Measurements from ENCODE around the gene PKHD1.
"Not testable (repeated sequence)": the region's sequence is repeated elsewhere in the genome, so short reads cannot be mapped to it uniquely, and the experiment has no call there.

Gene PKHD1

DNA sequence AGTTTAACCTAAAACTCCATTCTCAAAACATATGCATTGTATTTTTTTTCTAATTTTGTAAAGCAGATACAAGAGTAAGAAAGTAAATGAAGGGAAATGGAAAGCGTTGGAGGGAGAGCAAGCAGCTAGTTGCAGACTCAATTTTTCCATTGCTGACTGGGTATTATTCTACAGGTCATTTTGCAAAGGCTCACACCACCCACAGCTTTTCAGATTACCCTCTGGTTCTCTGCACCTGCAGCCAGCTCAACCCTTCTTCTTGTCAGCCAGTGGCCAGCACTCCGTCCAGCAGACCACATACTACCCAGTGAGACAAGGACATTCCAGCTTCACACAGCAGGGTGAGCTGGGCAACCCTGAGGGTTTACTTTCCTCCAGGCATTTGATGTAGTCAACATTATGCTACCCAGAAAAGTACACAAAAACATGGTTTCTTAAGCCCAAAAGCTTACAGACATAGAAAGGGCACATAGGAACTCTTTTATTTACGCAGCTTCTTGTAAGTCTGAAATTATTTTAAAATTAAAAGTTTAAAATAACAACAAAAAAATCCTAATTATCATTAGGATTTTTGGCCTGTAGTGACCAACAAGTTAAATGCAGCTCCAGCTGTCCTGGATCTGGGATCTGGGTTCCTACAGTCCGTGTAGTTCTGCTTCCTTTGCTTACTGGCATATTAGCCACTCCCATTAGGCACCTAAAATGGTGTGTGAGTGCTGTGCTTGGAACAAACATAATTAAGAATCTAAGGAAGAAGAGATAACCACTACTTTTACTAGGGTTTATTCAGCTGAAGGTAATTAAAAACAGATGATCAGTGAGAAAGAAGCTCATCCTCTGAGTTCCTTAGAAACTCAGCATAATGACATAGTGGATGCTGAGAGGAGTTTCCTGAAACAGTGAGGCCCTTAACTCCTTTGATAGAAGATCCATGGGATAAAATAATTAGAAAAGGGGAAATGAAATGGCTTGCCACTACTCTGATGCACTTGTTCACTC lies 185.3 kb downstream of the PKHD1 start:
- no peak for DNase-seq
- in situ Hi-C loops (cut with MboI; ENCODE audit: low pct_unique_long_range_greater_than_20kb, low sequenced_read_pairs): no loop called here

DNA sequence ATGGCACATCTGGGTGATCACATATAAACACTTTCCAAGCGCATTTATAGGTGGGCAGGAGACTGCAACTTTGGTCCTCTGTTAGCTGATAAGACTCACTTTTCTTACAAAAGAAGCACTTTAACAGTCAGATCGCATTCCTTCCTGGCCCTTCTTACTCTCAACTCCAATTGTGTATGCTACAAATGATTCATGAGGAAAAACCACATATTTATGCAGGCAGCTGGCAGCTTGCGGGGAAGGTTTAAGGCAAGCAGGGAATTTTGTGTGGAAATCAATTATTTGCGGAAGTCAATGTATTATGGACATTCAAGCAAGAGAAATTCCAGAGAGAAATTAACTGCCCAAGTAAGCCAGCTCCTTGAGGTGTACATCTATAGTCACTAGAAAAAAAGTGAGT lies 194.0 kb downstream of the PKHD1 start:
- in situ Hi-C loops (cut with MboI; ENCODE audit: low pct_unique_long_range_greater_than_20kb, low sequenced_read_pairs): no loop called here
- no peak for DNase-seq

DNA sequence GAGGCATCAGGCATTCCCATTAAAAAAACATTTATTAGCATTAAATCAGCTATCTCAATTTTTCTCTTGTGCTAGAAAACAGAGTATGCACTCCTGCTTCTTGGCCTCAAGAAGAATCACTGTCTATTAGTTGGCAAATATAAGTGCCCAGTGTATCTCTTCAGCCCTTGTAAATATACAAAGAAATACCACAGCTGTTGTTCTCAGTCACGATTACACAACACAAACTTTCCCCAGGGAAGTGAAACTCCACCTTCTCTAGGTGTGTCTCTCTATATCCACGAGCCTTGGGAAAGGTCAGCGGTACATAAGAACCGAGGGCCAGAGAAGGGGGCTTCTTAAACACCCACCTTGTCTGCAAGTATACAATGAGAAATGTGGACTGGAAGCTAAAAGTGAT lies 194.7 kb downstream of the PKHD1 start:
- no peak for DNase-seq
- in situ Hi-C loops (cut with MboI; ENCODE audit: low pct_unique_long_range_greater_than_20kb, low sequenced_read_pairs): no loop called here

DNA sequence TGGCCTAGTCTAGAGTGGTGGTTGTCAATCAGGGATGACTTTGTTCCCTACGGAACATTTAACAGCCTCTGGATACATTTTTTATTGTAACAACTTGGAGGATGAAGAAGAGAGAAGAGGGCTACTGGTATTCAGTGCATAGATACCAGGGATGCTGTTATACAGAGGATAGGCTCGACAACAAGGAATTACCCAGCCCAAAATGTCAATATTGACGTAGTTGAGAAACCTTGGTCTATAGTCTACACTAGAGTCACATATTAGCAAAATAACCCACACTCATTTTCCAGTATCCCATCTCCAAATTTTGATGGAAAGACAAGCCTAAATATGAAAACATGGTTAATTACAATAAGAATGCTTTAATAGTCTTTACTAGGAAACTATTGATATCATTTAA lies 195.1 kb downstream of the PKHD1 start:
- in situ Hi-C loops (cut with MboI; ENCODE audit: low pct_unique_long_range_greater_than_20kb, low sequenced_read_pairs): no loop called here
- DNase-seq: no peak

DNA sequence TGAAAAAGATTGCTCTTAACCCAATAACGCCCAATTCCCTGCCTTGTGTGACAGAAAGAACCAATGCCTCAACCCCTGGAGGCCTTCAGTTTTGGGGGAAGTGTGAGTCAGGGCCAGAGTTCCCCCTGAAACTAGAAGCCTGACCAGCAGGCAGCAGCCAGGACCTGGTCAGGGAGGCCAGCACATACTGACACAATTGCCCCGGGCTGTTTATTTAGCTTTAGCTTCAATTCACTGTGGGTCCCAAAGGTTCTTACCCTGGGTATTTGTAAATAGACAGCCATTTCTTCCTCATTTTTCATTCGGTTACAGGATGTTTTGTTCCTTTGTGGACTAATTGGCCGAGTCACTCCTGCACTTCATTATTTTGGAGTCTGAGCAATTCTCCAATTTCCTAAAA lies 195.6 kb downstream of the PKHD1 start:
- no peak for DNase-seq
- in situ Hi-C loops (cut with MboI; ENCODE audit: low pct_unique_long_range_greater_than_20kb, low sequenced_read_pairs): no loop called here

DNA sequence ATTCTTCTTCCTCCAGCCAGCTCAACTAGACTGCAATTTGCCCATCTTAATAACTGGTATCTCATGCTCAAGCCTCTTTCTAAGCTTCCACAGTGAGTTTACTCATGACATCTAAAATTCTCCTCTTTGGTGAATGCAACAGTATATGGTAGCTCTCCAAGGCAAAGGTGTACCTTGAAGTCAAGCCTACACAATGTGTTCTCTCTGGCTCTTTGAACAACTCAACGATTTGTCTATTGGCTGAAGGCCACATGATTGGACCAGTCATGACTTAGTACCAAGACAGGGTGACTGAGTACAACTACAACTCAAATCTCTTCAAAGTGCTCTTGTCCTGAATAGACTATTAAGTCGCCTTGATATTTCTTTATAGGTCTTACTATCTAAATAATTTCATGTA lies 199.6 kb downstream of the PKHD1 start:
- in situ Hi-C loops (cut with MboI; ENCODE audit: low pct_unique_long_range_greater_than_20kb, low sequenced_read_pairs): no loop called here
- DNase-seq: no peak

DNA sequence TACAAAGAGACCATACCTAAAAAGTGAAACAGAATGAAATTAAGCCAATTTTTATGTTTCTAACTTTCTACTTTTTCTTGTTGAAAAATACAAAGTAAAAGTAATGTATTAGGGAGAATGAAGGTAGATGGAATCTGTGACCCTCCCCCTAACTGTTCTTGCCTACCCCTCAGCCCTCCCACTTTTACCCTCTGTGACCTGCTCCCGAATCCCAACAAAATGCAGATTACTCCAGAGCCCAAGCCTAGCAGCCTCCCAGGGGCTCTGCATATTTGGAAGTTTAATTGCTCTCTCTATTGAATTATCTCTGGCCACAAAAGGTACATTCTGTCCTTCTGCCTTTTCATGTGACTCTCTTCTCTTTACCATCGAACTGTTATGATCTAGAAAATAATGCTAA lies 201.5 kb downstream of the PKHD1 start:
- in situ Hi-C loops (cut with MboI; ENCODE audit: low pct_unique_long_range_greater_than_20kb, low sequenced_read_pairs): no loop called here
- no peak for DNase-seq

DNA sequence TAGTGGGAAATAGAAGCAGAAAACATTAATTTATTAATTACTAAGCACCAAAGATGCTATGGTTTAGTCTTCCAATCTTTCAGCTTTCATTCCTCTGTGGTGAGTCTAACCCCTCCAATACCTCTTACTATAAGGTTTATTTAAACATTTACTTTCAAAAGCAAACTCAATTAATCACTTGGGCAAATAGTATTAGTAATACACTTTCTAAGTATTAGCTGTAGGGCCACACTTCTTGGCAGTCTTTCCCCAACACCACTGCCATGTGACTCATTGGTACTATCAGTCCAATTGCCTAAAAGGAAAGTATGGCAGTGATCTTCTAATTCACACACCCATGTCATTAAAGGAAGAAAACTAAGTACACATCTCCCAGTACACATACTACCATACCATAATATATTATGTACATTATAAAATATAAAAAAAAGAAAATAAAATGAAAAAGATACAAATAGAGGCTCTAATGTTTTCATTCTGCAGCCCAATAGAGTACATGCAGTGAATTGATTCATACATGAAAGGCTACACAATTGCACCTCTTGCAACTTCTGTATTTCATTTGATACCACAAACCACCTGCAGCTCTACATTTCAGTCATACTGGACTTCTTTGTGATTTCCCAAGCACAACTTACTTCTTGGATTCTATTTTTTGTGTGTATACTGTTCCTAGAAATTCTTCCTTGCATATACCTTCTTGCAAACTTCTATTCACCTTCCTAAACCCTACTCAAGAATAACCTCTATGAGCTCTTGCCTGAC lies 218.6 kb downstream of the PKHD1 start:
- in situ Hi-C loops (cut with MboI; ENCODE audit: low pct_unique_long_range_greater_than_20kb, low sequenced_read_pairs): loop anchor here (25.0 kb wide), 1 partner anchor 94 kb away; no protein-coding TSS in a partner anchor
- no peak for DNase-seq

DNA sequence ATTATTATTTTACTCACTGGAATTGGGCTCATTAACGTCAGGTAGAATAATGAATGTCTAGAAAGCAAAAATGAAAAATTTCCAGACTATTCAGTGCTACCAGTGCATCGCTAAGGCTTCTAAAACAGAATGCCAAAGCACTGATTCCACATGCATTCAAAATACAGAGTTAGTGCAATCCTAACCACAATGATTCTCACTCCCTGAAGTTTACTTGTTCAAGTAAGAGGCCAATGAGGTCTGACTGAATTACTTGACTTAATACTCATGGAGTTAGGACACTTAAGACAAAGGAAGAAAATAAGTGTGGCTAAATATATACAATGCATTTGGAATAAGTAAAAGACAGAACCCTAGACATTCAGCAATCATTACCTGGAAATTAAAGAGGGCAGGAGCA lies 220.5 kb downstream of the PKHD1 start:
- in situ Hi-C loops (cut with MboI; ENCODE audit: low pct_unique_long_range_greater_than_20kb, low sequenced_read_pairs): loop anchor here (25.0 kb wide), 1 partner anchor 95 kb away; no protein-coding TSS in a partner anchor
- DNase-seq: no peak

DNA sequence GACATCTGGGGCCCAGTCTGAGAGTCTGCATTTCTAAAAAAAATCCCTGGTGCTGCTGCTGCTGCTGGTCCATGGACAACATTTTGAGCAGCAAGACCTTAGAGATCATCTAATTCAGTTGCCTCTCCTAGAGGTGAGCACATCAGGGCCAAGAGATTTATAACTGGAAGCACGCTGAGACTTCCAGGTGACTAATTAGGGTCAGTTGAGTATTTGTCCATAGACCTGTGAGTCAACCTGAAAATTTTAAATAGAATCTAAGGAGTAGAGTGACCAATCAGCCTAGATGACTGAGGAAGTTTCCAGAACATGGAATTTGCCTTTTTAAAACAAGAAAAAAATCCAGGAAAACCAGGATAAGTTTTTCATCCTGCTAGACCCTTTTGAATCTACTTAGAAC lies 221.4 kb downstream of the PKHD1 start:
- in situ Hi-C loops (cut with MboI; ENCODE audit: low pct_unique_long_range_greater_than_20kb, low sequenced_read_pairs): loop anchor here (25.0 kb wide), 1 partner anchor 96 kb away; no protein-coding TSS in a partner anchor
- no peak for DNase-seq

DNA sequence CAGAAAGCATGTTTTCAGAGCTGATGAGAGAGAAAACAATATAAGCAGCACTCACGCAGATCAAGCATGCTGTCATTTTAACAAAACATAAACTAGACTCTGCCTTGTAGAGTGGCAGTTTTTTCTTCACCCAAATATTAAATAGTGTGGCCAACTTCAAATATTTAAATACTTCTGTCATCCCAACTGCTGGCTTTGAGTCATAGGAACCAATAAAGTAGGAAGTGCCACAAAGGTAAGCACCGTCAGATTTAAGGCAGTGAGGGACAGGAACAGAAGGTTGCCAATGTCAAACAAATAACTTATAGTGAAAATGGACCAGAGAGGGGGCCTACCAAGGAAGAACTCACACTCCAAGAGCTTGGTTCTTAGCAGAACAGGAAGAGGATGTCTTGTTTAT lies 222.2 kb downstream of the PKHD1 start:
- DNase-seq: no peak
- in situ Hi-C loops (cut with MboI; ENCODE audit: low pct_unique_long_range_greater_than_20kb, low sequenced_read_pairs): loop anchor here (25.0 kb wide), 1 partner anchor 97 kb away; no protein-coding TSS in a partner anchor

DNA sequence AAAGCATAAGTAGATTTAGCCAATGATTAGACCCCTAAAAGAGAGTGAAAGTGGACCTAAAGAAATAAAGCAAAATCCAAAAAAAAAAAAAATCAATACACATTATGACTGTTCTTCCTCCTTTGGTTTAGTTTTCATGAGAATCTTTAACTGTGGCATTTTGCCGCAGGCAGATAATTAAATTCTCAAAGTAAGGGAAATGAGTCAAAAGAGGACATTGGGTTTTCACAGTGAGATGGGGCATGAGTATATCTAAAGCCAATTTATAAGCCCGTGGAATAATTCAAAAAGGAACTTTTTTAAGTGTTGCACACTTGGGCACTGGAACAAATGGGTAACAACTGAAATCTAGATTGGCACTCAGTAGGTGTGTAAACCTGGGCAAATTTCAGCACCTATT lies 230.3 kb downstream of the PKHD1 start:
- in situ Hi-C loops (cut with MboI; ENCODE audit: low pct_unique_long_range_greater_than_20kb, low sequenced_read_pairs): loop anchor here (25.0 kb wide), 1 partner anchor 105 kb away; no protein-coding TSS in a partner anchor
- DNase-seq: no peak

DNA sequence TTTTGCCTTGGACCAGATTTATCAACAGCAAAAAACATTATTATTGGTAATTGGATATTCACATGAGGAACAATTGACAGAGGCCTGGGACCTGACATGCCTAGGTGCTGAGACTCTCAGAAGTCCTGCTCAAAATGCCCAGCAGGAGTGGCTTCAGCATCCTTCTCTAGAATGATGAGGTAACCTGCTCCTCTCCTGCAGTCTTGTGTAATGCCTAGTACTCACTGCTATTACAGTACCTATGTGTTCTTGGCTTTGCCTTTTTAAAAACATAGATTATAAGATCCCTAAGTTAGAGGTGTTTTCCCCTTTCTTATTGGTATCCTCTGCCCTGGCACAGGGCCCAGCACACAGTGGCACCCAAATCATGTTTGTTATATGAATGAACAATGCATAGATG lies 230.9 kb downstream of the PKHD1 start:
- in situ Hi-C loops (cut with MboI; ENCODE audit: low pct_unique_long_range_greater_than_20kb, low sequenced_read_pairs): loop anchor here (25.0 kb wide), 1 partner anchor 106 kb away; no protein-coding TSS in a partner anchor

DNA sequence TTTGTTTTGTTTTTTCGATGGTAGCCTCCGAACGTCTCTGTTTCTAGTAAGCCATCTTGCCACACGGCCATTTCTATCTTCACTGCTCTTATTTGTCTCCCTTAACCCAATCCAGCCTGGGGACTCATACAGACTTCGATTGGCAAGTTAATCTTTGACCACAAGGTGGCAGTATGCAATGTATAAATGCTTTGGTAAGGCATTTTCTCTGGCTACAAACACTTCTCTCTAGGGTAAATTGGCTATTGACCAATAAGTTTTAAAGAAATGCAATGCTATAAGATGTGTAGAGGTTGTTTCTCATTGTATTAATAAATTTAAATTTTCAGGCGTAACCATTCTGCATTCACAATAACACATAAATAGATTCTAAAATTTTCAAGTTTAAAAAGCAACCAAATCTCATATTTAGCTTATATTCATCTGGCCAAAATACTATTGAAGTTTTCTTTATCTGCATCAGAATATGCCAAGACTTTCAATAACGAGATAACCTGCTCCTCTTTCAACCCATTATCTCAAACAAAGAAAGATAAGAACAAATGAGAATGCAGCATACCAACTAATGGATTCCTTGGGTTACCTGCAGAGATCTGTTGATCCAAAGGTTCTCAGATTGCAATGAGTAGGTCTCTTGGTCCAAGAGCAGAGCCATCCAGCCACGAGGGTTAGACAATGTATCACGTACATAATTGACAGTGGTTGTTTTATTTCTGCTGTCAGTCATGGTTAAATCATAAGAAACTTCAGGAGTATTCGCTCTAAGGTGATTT lies 231.9 kb downstream of the PKHD1 start:
- DNase-seq: peak; percentile 68
- in situ Hi-C loops (cut with MboI; ENCODE audit: low pct_unique_long_range_greater_than_20kb, low sequenced_read_pairs): loop anchor here (25.0 kb wide), 1 partner anchor 107 kb away; no protein-coding TSS in a partner anchor

More for the DNA sequence above, 230.9 kb downstream of the PKHD1 start:
- no peak for DNase-seq

DNA sequence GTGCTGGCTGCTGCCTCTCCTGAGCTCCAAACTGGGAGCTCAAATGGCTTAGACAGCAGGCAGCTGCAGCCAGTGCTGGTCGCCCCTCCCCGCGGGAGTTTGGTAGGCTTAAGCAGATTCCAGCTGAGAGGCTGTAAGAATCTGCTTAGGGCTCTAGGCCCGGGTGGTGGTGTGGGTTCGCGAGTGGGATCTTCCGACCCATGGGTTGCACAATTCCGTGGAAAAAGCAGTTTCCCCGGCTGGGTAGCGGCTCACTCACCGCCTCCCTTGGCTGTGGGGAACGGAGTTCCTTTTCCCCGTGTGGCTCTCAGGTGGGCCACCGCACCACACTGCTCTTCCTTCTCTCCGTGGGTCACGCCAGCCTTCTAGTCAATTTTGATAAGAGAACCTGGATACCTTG lies 232.5 kb downstream of the PKHD1 start:
- DNase-seq: no peak
- in situ Hi-C loops (cut with MboI; ENCODE audit: low pct_unique_long_range_greater_than_20kb, low sequenced_read_pairs): loop anchor here (25.0 kb wide), 1 partner anchor 107 kb away; no protein-coding TSS in a partner anchor

DNA sequence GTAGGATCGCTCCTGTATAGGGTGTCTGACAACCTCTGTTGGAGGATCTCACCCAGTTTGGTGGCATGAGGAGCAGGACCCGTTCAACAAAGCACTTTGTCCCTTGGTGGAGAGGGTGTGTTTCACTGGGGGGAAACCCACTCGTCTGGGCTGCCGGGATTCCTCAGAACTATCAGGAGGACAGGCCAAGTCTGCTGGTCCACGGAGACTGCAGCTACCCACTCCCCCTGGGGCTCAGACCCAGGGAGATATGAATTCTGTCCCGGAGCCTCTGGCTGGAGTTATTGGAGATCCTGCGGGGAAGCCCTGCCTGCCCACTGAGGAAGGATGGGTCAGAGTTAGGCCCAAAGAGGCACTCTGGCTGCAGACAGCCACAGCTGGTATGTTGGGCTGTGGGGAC lies 233.1 kb downstream of the PKHD1 start:
- DNase-seq: no peak
- in situ Hi-C loops (cut with MboI; ENCODE audit: low pct_unique_long_range_greater_than_20kb, low sequenced_read_pairs): loop anchor here (25.0 kb wide), 1 partner anchor 108 kb away; no protein-coding TSS in a partner anchor

DNA sequence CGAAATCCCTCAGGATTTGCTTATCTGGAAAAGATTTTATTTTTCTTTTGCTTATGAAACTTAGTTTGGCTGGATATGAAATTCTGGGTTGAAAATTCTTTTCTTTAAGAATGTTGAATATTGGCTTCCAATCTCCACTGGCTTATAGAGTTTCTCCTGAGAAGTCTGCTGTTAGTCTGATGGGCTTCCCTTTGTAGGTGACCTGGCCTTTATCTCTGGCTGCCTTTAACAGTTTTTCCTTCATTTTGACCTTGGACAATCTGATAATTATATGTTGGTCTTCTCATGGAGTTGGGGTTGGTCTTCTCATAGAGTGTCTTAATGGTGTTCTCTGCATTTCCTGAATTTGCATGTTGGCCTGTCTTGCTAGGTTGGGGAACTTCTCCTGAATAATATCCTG lies 234.3 kb downstream of the PKHD1 start:
- in situ Hi-C loops (cut with MboI; ENCODE audit: low pct_unique_long_range_greater_than_20kb, low sequenced_read_pairs): loop anchor here (25.0 kb wide), 1 partner anchor 109 kb away; no protein-coding TSS in a partner anchor
- not testable (repeated sequence) for DNase-seq

DNA sequence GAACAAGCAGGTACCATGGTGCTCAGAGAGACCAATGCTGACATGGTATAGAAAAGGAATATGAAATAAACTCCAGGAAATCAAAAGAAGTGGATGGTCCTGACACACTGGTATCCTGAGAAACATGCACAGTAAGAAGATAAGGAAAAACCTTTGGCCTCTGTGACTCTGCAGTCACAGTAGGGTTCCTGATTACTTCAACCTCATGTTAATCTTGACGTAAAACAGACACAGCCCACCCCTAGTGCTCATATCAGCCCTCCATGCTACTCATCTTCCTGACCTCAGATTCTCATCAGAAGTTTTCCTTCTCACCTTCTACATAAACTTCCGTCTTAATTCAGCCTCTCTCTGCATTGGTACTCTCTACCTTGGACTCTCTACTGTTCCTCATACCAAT lies 240.9 kb downstream of the PKHD1 start:
- in situ Hi-C loops (cut with MboI; ENCODE audit: low pct_unique_long_range_greater_than_20kb, low sequenced_read_pairs): no loop called here
- no peak for DNase-seq

DNA sequence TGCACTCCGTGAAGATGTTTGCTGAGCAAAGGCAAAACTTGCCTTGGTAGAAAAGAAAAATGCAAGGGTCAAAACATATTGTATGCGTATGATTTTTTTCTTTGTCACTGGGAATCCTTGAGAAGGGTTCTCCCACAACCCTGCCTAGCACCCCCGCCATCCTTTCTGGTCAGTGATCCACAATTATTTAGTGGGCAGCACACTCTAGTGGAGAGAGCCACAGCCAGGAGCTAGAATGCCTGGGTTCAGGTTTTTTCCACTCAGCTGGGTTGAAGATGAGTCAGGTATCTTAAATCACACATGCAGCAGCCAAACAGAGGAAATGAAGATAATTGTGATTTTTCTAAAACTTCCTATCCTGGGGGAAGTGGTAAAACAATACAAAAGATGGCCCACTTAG lies 243.1 kb downstream of the PKHD1 start:
- in situ Hi-C loops (cut with MboI; ENCODE audit: low pct_unique_long_range_greater_than_20kb, low sequenced_read_pairs): no loop called here
- no peak for DNase-seq

Data from KBM-7 (cell line).